NOMO-1 treated with DMSO at 0.1 percent for 48 hours (cell line): ENCODE results near the gene BANK1.
"Not testable (repeated sequence)": the region's sequence is repeated elsewhere in the genome, so short reads cannot be mapped to it uniquely, and the experiment has no call there.

Experiments used
- DNase-seq: peaks from one replicate; lab custom pipeline; 2025; ENCODE audit not compliant: unreplicated experiment; lab: John Stamatoyannopoulos, UW

BANK1 gene

DNA sequence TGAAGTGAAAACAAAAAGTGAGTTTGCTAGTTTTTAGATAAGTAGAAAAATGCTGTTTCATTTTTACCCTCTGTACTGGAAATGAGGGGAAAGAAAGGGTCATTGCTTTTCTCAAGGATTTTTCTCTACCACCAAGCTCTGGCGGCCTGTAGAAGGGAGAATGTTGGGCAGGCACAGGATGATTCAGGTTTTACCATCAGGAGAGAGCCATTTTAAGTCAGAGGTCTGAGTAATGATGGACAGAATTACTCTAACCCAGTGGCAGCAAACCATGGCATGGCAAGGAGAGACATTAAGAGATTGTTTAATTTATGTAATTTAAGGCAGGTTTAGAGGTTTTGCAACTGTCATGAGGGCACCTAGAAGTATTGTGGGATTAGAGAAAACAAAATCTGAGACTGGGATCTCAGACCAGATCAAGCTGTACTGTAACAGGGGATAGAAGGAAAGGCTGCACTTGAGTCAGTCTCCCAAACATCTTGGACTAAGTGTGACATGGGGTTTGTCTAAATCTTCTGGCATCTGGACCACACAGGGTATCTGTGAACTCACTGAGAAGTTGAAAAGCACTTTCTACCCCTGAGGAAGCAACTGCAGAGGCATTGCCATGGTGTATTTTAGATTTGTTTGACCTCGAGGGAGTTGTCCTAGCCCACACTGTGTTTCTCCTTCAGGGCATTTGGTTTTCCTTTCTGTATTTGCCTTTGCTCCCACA is 81.6 kb downstream of the BANK1 start:
- DNase-seq: no peak

DNA sequence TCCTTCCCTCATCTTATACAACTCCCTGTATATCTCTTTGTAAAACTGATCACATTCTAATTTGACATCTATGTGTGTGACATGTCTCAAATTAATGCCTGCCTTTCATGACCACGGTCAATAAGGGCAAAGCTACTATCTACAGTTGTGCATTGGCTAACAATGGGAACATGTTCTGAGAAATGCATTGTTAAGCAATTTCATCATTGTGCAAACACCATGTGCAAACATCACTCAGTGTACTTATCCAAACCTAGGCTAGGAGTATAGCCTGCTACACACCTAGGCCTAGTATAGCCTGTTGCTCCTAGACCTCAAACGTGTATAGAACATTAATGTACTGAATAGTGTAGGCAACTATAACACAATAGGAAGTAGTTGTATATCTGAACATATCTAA is 95.0 kb downstream of the BANK1 start:
- no peak for DNase-seq

DNA sequence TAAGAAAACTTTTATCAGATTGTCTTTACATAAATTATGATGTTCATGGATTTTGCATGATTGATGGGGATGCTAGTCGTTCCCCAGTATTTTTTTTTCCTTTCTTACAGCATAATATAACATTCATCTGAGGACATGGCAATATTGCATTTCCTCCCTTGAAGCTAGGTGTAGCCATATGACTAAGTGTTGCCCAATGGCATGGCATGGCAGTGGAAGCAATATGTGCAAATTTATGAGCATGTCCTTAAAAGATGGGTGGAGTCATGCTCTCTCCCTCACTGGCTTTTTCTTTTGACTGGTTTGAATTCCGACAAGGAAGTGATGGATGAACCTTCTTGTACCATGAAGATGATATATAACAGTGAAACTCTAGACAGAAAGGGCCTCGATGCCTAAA is 96.3 kb downstream of the BANK1 start:
- DNase-seq: no peak

DNA sequence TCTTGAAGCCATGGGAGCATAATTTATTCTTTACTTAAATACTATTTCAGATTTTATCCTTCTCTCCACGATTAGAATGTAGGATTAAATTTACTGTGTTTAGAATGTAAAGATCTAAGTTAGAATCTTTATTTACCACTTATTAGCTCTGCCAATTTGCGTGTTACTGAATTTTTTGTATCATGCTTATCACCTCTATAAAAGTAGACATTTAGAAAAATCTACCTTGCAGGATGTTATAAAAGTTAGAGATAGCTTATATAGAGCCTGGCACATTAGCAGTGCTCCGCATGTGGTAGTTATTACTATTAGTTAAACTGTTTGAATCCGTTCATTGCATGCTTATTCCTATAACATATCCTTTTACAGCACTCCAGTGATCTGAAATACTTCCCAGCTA is 97.9 kb downstream of the BANK1 start:
- DNase-seq: no peak

DNA sequence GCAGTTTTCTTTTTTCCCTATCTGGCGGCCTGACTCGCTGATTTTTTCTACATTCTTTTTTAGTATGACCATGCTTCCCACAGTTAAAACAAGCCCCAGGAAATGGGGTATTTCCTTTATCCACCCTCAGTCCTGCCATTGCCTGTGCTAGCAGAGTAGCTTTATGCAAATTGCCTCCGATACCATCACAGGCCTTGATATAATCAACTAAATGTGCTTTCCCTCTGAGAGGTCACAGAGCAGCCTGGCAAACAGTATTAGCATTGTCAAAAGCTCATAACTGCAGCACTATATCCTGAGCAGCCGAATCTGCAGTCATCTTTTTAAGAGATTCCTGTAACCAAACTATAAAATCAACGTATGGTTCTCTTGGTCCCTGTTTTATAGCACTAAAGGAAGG is 115.0 kb downstream of the BANK1 start:
- not testable (repeated sequence) for DNase-seq

DNA sequence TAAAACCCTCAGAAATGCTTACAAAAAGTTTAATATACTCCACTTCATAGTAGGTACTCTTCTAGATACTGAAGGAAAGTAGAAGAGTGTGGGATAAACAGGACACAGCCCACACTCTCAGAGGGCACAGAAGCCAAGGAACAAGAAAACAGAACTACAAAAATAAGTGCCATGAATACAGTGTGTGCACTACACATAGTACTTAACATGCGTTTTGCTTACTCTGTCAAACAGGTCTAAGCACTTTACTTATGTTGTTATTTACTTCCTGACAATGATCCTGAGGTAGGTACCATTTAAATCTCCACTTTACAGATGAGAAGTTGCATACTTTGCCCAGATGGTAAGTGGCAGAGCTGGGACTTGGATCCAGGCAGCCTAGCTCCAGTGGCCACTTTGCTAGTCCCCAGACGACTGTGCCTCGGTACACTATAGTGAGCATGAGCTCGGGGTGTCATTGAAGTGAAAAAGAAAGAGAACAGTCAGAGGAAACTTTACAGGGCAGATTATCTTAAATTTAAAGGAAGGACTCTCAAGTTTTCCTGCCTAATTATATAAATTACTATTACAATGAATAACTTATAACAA is 120.3 kb downstream of the BANK1 start:
- DNase-seq: no peak

DNA sequence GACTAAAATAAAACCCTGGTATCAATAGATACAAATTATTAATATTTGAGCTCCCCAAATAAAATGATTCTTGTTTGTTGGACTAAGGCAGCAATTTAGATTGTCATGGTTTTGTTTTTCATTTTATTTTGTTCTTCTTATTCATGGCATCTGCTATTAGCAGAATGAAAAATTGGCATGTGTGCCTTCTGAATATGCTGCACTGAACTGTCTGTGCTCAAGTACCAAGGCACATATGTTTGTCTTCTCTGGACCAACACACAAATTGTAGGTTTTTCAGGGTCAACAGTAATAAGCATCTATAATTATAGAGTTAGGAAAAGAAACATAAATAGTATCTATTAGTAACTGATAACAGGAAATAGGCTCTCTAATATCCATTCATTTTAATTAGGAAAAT is 121.1 kb downstream of the BANK1 start:
- no peak for DNase-seq

DNA sequence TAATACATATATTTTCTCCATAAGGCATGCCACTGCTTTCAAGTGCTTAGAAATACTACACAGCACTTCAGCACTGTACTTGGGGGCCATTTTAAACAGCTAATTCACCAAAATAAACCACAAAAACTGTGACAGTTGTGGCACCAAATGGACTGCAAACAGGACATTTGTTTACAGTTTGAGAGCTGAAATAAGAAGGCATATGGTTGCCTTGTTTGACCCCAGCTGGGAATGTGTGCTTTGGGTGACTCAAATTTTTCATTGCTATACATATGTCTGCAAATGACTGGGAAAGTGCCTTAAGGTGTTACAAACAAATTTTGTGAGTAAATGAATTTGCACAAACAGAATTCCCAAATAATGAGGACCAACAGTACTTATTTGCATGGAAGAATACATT is 124.2 kb downstream of the BANK1 start:
- DNase-seq: no peak

DNA sequence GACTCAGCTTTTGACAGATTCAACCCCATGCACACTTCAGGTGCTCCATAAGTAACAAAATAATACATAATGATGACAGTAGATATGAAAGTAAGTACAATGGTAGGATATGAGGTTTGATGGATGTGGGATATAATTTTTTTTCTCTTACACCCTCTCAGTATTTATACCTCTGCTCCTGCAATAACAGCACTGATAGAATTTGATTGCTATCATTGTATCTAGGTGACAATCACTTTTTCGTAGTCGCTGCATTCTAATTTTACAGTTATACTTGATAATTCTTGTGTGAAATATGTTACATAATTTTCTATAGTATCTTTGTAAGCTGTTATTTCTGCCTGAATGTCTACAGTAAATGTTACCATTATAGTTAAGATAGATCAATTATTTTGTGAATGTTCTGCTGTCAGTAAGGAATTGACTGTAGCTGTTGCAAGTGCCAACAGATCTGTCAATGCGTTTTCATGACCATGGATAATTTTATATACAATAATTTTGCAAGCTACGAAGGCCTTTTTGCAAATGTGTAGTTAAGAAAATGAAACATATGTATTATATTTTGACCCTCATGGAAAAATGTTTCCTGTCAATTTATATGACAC is 128.9 kb downstream of the BANK1 start:
- no peak for DNase-seq

DNA sequence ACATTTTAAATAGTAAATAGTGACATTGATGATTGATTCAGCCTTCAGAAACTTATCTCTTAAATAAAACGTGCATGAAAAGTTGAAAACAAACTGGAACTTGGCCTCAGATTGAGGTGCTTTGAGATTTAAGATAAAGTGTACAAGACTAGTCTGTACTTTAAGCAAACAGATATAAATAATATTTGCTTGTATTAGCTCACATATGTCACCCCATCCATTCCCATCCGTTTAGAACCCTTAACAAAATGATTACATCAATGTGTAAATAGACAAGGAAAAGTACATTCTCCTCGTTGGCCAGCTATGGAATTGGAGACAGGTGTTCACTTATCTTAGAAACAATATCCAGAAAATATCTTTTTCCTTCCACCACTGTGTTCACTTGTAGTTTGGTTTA is 130.8 kb downstream of the BANK1 start:
- DNase-seq: no peak

DNA sequence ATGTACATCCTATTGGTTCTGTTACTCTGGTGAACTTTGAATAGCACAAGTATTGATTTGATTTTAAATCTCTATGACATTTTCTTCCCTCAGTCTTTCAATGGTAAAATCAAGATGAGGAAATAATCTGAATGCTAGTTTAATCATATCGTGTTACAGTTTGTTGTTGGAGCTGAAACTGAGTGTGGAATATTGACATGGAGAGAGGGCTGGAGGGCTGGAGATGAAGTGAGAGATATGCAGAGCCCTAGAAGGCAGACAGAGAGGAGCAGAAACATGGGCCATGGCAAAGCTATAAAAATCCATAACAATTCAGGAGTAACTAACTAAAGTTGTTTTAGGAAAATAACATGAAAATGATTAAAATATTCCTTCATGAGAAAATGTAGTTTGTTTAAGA is 141.1 kb downstream of the BANK1 start:
- DNase-seq: no peak

DNA sequence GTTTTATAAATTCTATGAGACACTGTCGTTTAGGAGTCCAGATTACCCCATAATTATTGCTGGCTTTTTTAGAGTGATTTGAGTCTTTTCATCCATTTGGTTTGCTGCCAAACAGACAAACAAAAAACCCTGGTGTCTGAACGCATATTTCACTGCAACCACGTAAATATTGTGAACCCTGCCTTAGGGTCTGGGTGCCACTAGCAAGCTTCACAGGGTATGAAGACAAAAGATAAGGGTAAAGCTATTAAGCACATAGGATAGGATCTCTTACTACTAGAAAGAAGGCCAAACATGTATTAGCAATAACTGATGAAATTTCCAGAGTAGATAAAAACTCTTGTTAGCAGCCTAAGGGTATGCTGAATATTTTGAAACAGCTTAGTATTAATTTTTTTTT is 143.3 kb downstream of the BANK1 start:
- no peak for DNase-seq

DNA sequence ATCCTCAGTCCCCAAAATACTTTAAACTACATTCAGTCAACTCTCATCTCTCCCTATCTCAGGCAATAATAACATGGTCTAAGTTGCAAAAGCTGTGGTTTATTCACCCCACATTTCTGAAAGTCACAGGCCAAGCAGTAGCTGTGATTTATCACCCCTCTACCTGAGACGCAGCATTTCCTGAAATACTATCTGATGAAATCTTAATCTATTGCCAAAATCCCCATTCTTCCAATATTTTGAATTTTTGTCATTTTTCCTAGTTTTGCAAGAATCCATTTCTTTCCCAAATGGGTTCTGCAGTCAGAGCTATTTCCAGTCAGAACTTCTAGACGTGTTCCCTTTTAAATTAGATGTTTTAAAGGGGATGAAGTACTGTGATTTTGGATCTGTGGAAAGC is 148.3 kb downstream of the BANK1 start:
- no peak for DNase-seq

DNA sequence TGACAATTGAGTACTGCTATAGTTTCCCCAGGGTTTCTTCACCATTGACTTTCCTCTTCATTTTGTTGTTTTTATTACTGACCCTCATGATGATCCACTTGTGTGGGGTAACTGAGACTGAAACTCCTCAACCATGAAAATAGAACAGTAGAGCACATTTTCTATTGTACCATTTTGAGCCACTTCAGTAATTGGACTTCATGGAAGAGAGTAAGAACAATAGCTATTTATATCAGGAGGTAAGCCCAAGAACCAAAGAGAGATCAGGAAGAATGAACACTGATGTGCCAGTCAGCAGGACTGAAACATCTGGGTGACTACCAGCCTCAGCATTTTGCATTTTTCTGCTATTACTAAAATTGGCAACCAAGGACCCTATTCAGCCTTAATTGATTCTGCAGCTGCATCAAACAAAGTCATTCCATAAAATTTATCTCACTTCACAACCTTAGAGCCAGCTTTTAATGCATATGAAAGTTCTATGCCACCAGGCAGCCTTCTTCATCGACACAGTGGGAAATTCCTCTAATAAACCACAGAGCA is 151.4 kb downstream of the BANK1 start:
- DNase-seq: no peak

DNA sequence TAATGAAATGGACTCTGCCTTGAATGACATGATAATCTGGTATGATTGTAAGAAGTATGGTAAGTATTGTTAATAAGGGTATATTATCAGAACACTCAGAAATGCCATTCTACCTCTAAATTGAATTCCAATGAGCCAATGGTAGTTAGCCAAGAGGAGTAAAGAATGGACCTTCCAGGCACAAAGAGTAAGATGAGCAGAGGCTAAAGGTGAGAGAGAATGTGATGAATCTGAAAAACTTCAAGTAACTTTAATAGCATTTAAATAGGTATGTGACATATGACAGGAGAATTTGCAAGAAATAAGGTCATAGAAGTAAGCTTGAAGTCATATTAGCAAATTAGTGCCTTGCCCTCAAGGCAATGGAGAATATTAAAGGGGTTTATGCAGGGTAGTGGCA is 152.4 kb downstream of the BANK1 start:
- DNase-seq: no peak

DNA sequence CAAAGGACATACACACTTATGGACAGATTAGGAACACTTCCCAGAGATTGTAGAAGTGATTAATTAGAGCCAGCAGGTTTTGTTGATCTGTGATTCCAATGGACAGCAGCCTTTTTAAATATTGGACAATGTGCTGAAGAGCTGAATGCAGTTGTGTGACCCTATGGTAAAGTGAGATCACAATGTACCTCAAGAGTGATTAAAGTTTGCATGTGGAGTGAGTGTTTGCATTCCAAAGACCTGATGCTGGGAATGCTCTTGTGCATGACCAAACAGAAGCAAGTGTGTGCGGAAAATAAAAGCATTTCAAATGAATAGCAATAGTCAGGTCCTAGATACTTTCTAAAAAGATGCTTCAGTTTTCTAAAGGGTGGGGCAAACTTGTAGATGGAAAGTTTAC is 154.1 kb downstream of the BANK1 start:
- DNase-seq: no peak

DNA sequence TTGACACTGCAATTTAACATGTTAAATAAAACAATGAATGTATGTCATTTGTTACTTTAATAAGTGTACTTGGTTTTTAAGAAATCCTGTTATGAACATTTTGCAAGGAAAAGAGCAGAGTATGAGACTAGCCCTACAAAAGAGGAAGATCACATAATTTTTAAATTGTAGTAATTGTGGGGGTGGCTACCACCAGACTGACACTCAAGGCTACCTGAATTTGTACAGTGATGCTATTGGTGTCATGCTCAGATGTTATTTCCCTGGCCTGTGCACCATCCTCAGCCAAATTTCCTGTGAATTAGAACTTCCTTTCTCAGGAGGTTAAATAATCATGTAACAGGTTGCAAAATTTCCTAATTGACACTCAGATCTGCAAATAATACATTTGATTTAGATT is 157.5 kb downstream of the BANK1 start:
- no peak for DNase-seq

DNA sequence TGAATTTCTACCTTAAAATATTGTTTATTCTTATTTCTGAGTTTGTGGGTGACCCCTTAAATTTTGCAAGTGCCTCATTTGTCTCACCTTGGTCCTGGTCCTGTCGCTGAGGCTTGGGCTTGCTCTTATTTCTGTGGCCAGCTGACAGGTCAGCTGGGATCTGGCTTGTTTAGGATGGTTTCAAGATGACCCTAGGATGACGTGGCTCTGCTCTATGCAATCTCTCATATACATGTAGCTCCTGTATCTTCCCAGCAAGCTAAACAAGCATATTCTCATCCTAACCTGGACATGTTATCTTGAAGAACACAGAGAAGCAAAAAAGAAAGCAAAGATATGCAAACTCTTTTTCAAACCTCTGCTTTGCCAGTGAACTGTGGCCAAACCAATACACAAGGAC is 158.4 kb downstream of the BANK1 start:
- no peak for DNase-seq

DNA sequence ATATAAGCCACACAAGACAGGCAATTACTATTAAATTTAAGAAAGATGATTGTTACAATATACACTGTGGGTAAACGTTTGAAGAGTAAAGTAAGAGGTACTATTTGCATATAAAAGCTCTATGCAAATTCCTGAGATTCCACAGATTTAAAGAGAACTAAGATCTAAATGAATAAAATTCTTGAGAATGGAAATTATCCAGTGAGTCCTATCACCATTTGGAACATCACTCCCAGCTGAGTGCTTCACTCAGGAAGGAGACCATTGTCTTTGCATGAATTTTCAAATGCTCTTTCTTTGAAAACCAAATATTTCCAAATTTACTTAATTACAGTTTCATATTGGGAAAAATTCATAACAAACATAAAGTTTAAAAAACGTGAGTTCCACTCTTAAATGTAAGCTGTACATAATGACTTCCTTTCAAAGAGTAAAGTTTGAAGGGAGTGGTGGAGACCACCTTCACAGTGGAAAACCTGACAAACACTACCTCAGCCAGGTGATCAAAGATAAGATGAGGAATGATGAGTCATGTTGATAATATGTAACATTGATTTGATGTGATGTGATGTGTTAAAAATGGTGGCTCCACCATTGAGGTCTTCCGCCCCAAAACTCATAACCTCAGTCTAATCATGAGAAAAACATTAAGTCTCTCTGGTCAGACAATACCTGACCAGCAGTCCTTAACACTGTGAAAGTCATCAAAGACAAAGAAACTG is 159.9 kb downstream of the BANK1 start:
- DNase-seq: no peak

DNA sequence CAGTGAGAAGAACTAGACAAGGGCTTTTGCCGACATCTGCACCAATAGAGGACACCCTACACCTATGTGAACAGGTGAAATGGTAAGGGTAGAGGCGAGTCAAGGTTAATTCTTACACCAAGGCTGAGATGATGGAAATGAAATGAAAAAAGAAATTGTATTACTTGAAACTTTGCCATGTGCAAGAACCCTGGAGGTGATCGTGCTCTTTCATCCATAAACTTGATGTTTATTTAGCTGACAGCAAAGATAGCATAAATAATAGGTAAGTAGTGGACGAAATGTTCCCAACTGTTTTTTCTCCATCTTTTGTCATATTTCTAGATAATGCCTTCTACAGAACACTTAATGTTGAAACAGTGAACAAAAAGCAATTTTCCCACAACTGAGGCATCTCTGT is 162.5 kb downstream of the BANK1 start:
- DNase-seq: no peak

DNA sequence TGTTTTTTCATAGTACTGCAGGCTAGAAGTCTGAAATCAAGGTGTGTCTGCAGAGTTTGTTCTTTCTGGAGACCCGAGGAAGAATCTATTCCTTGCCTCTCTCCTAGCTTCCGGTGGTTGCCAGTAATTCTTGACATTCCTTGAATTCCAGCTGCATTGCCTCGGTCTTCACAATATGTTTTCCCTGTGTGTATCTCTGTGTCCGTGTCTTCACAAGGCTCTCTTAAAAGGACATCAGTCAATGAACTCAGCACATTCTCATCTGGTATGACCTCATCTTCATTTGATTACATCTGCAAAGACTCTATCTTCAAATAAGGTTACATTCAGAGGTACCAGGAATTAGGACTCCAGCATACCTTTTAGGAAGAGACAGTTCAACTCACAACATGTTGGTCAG is 163.4 kb downstream of the BANK1 start:
- no peak for DNase-seq

DNA sequence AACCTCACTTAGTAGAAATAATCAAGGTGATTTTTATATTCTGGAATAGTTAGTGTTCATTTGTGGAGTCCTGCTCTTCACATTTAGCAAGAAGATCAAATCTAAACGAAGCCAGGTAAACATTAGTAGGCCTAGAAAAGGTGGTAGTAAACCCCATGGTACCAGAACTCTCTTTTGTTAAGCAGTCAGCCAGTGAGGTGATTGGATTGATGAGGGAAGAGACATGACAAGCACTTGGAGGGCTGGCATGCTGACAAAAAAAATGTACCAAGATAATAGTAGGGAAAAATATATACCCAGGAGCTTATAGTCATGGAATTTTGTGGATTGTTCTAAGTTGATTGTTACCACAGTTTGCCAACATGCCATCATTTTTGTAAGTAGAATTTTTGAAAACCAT is 163.8 kb downstream of the BANK1 start:
- no peak for DNase-seq
